ENCODE data around the gene TMIGD3.

TMIGD3 gene

GRCh38 chr1:111517469-111518225 is 14.2 kb upstream of the TMIGD3 start:
- H3K9me3 ChIP-seq (ENCODE audit: low read length), result no peaks in the 10 kb centered on the region
- H3K27me3 ChIP-seq (ENCODE audit: control insufficient read depth in 1 of 2, insufficient read depth in 2 of 2, low read length in 2 of 2), result no peaks in the 10 kb centered on the region
- no peak overlapping the region for H3K9ac ChIP-seq (ENCODE audit: low read length)
- no peaks in the 10 kb centered on the region for H3K36me3 ChIP-seq (ENCODE audit: insufficient read depth, low read length)
- H3K27ac ChIP-seq (ENCODE audit: low read depth, low read length), result no peak overlapping the region
- H3K4me1 ChIP-seq (ENCODE audit: insufficient read depth, low read length), result peaks cover 17% of the 10 kb centered on the region
- H3K4me3 ChIP-seq (ENCODE audit: low read depth in 1 of 2, low read length in 2 of 2), result no peak overlapping the region

- Histone ChIP-seq H3K27ac (ENCODE audit: low read depth, low read length) (peak overlapping the region; percentile 44), H3K36me3 (ENCODE audit: insufficient read depth, low read length) (no peaks in the 10 kb centered on the region), H3K27me3 (ENCODE audit: control insufficient read depth in 1 of 2, insufficient read depth in 2 of 2, low read length in 2 of 2) (no peaks in the 10 kb centered on the region), H3K4me3 (ENCODE audit: low read depth in 1 of 2, low read length in 2 of 2) (peak overlapping the region; percentile 41 to 52), H3K9me3 (ENCODE audit: low read length) (no peaks in the 10 kb centered on the region), H3K9ac (ENCODE audit: low read length) (no peak overlapping the region), H3K4me1 (ENCODE audit: insufficient read depth, low read length) (peaks cover 20% of the 10 kb centered on the region)
Measured at GRCh38 chr1:111516005-111516535, 12.6 kb upstream of the TMIGD3 start.

GRCh38 chr1:111515291-111516004 is 12.0 kb upstream of the TMIGD3 start:
- peak overlapping the region; percentile 44 for H3K27ac ChIP-seq (ENCODE audit: low read depth, low read length)
- H3K4me1 ChIP-seq (ENCODE audit: insufficient read depth, low read length), result peaks cover 26% of the 10 kb centered on the region
- no peaks in the 10 kb centered on the region for H3K27me3 ChIP-seq (ENCODE audit: control insufficient read depth in 1 of 2, insufficient read depth in 2 of 2, low read length in 2 of 2)
- peak overlapping the region; percentile 41 to 52 for H3K4me3 ChIP-seq (ENCODE audit: low read depth in 1 of 2, low read length in 2 of 2)
- no peaks in the 10 kb centered on the region for H3K36me3 ChIP-seq (ENCODE audit: insufficient read depth, low read length)
- H3K9ac ChIP-seq (ENCODE audit: low read length), result no peak overlapping the region
- H3K9me3 ChIP-seq (ENCODE audit: low read length), result no peaks in the 10 kb centered on the region

GRCh38 chr1:111513410-111514020 is 10.1 kb upstream of the TMIGD3 start:
- Histone ChIP-seq H3K27ac (ENCODE audit: low read depth, low read length) (no peak overlapping the region), H3K36me3 (ENCODE audit: insufficient read depth, low read length) (no peaks in the 10 kb centered on the region), H3K9me3 (ENCODE audit: low read length) (no peaks in the 10 kb centered on the region), H3K4me1 (ENCODE audit: insufficient read depth, low read length) (peaks cover 46% of the 10 kb centered on the region), H3K27me3 (ENCODE audit: control insufficient read depth in 1 of 2, insufficient read depth in 2 of 2, low read length in 2 of 2) (no peaks in the 10 kb centered on the region), H3K4me3 (ENCODE audit: low read depth in 1 of 2, low read length in 2 of 2) (no peak overlapping the region), H3K9ac (ENCODE audit: low read length) (no peak overlapping the region)

GRCh38 chr1:111512931-111513330 is 9.5 kb upstream of the TMIGD3 start:
- no peaks in the 10 kb centered on the region for H3K9me3 ChIP-seq (ENCODE audit: low read length)
- no peak overlapping the region for H3K4me3 ChIP-seq (ENCODE audit: low read depth in 1 of 2, low read length in 2 of 2)
- no peaks in the 10 kb centered on the region for H3K36me3 ChIP-seq (ENCODE audit: insufficient read depth, low read length)
- H3K9ac ChIP-seq (ENCODE audit: low read length), result no peak overlapping the region
- H3K4me1 ChIP-seq (ENCODE audit: insufficient read depth, low read length), result peaks cover 50% of the 10 kb centered on the region
- no peak overlapping the region for H3K27ac ChIP-seq (ENCODE audit: low read depth, low read length)
- no peaks in the 10 kb centered on the region for H3K27me3 ChIP-seq (ENCODE audit: control insufficient read depth in 1 of 2, insufficient read depth in 2 of 2, low read length in 2 of 2)

- Histone ChIP-seq H3K4me1 (ENCODE audit: insufficient read depth, low read length) (peaks cover 56% of the 10 kb centered on the region), H3K27ac (ENCODE audit: low read depth, low read length) (no peak overlapping the region)
Measured at GRCh38 chr1:111512132-111512889, 8.9 kb upstream of the TMIGD3 start.

GRCh38 chr1:111511370-111511769 is 7.9 kb upstream of the TMIGD3 start:
- no peaks in the 10 kb centered on the region for H3K36me3 ChIP-seq (ENCODE audit: insufficient read depth, low read length)
- H3K9ac ChIP-seq (ENCODE audit: low read length), result no peak overlapping the region
- no peaks in the 10 kb centered on the region for H3K9me3 ChIP-seq (ENCODE audit: low read length)
- H3K4me1 ChIP-seq (ENCODE audit: insufficient read depth, low read length), result peaks cover 56% of the 10 kb centered on the region
- H3K27me3 ChIP-seq (ENCODE audit: control insufficient read depth in 1 of 2, insufficient read depth in 2 of 2, low read length in 2 of 2), result no peaks in the 10 kb centered on the region
- H3K27ac ChIP-seq (ENCODE audit: low read depth, low read length), result peak overlapping the region; percentile 69
- H3K4me3 ChIP-seq (ENCODE audit: low read depth in 1 of 2, low read length in 2 of 2), result no peak overlapping the region

More at GRCh38 chr1:111512132-111512889, 8.9 kb upstream of the TMIGD3 start:
- no peaks in the 10 kb centered on the region for H3K9me3 ChIP-seq (ENCODE audit: low read length)
- no peaks in the 10 kb centered on the region for H3K36me3 ChIP-seq (ENCODE audit: insufficient read depth, low read length)
- H3K9ac ChIP-seq (ENCODE audit: low read length), result no peak overlapping the region
- no peak overlapping the region for H3K4me3 ChIP-seq (ENCODE audit: low read depth in 1 of 2, low read length in 2 of 2)
- H3K27me3 ChIP-seq (ENCODE audit: control insufficient read depth in 1 of 2, insufficient read depth in 2 of 2, low read length in 2 of 2), result no peaks in the 10 kb centered on the region

GRCh38 chr1:111509997-111510375 is 6.6 kb upstream of the TMIGD3 start:
- Histone ChIP-seq H3K4me1 (ENCODE audit: insufficient read depth, low read length) (peaks cover 51% of the 10 kb centered on the region), H3K9me3 (ENCODE audit: low read length) (no peaks in the 10 kb centered on the region), H3K27me3 (ENCODE audit: control insufficient read depth in 1 of 2, insufficient read depth in 2 of 2, low read length in 2 of 2) (no peaks in the 10 kb centered on the region)

GRCh38 chr1:111507411-111508201 is 4.2 kb upstream of the TMIGD3 start:
- H3K36me3 ChIP-seq (ENCODE audit: insufficient read depth, low read length), result no peaks in the 10 kb centered on the region
- H3K9ac ChIP-seq (ENCODE audit: low read length), result peak overlapping the region; percentile 39
- peaks cover 54% of the 10 kb centered on the region for H3K4me1 ChIP-seq (ENCODE audit: insufficient read depth, low read length)
- peak overlapping the region in 1 of 2 donors; percentile 39 for H3K4me3 ChIP-seq (ENCODE audit: low read depth in 1 of 2, low read length in 2 of 2)
- peak overlapping the region; percentile 92 for H3K27ac ChIP-seq (ENCODE audit: low read depth, low read length)
- H3K27me3 ChIP-seq (ENCODE audit: control insufficient read depth in 1 of 2, insufficient read depth in 2 of 2, low read length in 2 of 2), result no peaks in the 10 kb centered on the region
- no peaks in the 10 kb centered on the region for H3K9me3 ChIP-seq (ENCODE audit: low read length)

More at GRCh38 chr1:111509997-111510375, 6.6 kb upstream of the TMIGD3 start:
- peak overlapping the region; percentile 69 for H3K27ac ChIP-seq (ENCODE audit: low read depth, low read length)
- no peak overlapping the region for H3K9ac ChIP-seq (ENCODE audit: low read length)
- no peaks in the 10 kb centered on the region for H3K36me3 ChIP-seq (ENCODE audit: insufficient read depth, low read length)
- H3K4me3 ChIP-seq (ENCODE audit: low read depth in 1 of 2, low read length in 2 of 2), result no peak overlapping the region

GRCh38 chr1:111506561-111506960 is 3.1 kb upstream of the TMIGD3 start:
- no peaks in the 10 kb centered on the region for H3K36me3 ChIP-seq (ENCODE audit: insufficient read depth, low read length)
- no peak overlapping the region for H3K9ac ChIP-seq (ENCODE audit: low read length)
- H3K4me3 ChIP-seq (ENCODE audit: low read depth in 1 of 2, low read length in 2 of 2), result no peak overlapping the region
- H3K9me3 ChIP-seq (ENCODE audit: low read length), result no peaks in the 10 kb centered on the region
- H3K4me1 ChIP-seq (ENCODE audit: insufficient read depth, low read length), result peaks cover 54% of the 10 kb centered on the region
- no peak overlapping the region for H3K27ac ChIP-seq (ENCODE audit: low read depth, low read length)
- no peaks in the 10 kb centered on the region for H3K27me3 ChIP-seq (ENCODE audit: control insufficient read depth in 1 of 2, insufficient read depth in 2 of 2, low read length in 2 of 2)
